Measurements from ENCODE around the gene SLC15A5. TPM values are rescaled to one million over a fixed set of nuclear protein-coding genes. Genes with fewer than 3 reads are reported as not detected.

Gene SLC15A5
- total RNA-seq, 1 donor from 2014 or later: not detected

DNA sequence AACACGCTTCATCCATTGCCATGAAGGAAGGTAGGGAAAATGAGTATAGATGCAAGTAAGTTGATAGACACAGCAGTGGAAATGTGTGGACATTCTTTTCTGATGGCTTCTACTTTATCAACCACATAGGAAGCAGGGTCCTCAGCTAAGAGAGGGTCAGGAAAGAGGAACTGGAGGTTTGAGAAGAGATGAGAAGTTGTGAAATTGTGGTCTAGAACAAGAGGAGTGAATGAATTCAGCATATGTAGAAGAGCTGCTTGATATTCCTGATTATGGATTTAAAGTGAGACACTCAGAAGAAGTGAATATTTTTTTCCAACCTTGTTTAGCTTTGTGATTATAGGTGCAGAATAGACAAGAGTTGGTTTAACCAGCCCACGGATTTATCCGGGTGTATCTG is 128.5 kb downstream of the SLC15A5 start:
- no peaks in the 10 kb centered on the region for H3K4me1 ChIP-seq
- no peak overlapping the region for H3K9ac ChIP-seq
- no peak overlapping the region for H3K4me2 ChIP-seq
- Mint-ChIP-seq H3K9me3 (no peaks in the 10 kb centered on the region), H3K27ac (no peak overlapping the region), H3K4me1 (peaks cover 2% of the 10 kb centered on the region), H3K27me3 (ENCODE audit: insufficient read depth, low read depth) (no peaks in the 10 kb centered on the region), H3K36me3 (no peaks in the 10 kb centered on the region), H3K4me3 (no peak overlapping the region)
- H2AFZ ChIP-seq (replicated peaks): no peak overlapping the region
- H4K20me1 ChIP-seq (ENCODE audit: low read depth): no peaks in the 10 kb centered on the region
- no peak overlapping the region for H3K27ac ChIP-seq
- no peaks in the 10 kb centered on the region for H3K27me3 ChIP-seq
- no peaks in the 10 kb centered on the region for H3F3A ChIP-seq (ENCODE audit: low read depth)
- TF ChIP-seq EZH2 (IDR thresholded peaks at IDR 0.05): no peak
- TF ChIP-seq EZH2phosphoT487 (IDR thresholded peaks at IDR 0.05): no peak
- no peaks in the 10 kb centered on the region for H3K36me3 ChIP-seq
- no peak overlapping the region for H3K4me3 ChIP-seq
- no peaks in the 10 kb centered on the region for H3K79me2 ChIP-seq (ENCODE audit: low read depth)
- no peak for DNase-seq (ENCODE audit: low spot score)
- H3K9me3 ChIP-seq (ENCODE audit: low read depth): no peaks in the 10 kb centered on the region

Other genes with a start within 250 kb of the SLC15A5 start
- 175 and 238 TPM in 2 replicates for gene MGST1, start 70.0 kb upstream of the SLC15A5 start, total RNA-seq (ENCODE audit: low replicate concordance)

Measured in neural progenitor cell (in vitro differentiated cells).